ENCODE data around the gene PIK3CD.

DNA sequence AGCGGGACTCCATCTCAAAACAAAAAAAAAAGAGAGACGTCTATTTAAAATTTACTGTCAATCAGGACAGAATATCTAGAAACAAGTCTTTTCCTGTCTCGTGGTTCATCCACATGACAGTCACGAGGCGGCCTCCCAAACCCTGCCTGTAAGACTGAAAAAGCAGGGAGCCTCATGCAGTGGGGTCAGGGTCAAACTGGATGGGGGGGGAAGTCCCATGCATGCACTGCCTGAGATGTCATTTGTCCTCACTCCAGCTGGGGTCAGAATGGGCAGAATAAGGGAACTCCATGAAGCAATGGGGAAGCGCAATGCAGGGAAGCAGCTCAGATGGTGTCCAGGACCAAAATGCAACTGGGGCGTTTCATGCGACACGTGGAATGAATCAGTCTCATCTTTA lies 85.5 kb downstream of the PIK3CD start:
- TF ChIP-seq, protein P1, sequence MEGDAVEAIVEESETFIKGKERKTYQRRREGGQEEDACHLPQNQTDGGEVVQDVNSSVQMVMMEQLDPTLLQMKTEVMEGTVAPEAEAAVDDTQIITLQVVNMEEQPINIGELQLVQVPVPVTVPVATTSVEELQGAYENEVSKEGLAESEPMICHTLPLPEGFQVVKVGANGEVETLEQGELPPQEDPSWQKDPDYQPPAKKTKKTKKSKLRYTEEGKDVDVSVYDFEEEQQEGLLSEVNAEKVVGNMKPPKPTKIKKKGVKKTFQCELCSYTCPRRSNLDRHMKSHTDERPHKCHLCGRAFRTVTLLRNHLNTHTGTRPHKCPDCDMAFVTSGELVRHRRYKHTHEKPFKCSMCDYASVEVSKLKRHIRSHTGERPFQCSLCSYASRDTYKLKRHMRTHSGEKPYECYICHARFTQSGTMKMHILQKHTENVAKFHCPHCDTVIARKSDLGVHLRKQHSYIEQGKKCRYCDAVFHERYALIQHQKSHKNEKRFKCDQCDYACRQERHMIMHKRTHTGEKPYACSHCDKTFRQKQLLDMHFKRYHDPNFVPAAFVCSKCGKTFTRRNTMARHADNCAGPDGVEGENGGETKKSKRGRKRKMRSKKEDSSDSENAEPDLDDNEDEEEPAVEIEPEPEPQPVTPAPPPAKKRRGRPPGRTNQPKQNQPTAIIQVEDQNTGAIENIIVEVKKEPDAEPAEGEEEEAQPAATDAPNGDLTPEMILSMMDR (IDR thresholded peaks at IDR 0.05; ENCODE audit: low read depth, low read length, poor library complexity, severe bottlenecking) = no peak
- no peak for TF ChIP-seq EZH2phosphoT487 (IDR thresholded peaks at IDR 0.05; ENCODE audit: borderline replicate concordance, low read length)
